HG03045 (cell line): ENCODE measurements around the gene BCLAF3.
A peak's percentile ranks its signal among the peaks of the same experiment; 100 is the strongest.

Source experiments
- ATAC-seq: cut with Tn5 transposase; IDR thresholded peaks from one replicate; pipeline ENCODE4 v1.9.1; 2021; ENCODE audit warnings: mild to moderate bottlenecking, moderate library complexity; ENCODE audit not compliant: unreplicated experiment

The BCLAF3 gene

DNA sequence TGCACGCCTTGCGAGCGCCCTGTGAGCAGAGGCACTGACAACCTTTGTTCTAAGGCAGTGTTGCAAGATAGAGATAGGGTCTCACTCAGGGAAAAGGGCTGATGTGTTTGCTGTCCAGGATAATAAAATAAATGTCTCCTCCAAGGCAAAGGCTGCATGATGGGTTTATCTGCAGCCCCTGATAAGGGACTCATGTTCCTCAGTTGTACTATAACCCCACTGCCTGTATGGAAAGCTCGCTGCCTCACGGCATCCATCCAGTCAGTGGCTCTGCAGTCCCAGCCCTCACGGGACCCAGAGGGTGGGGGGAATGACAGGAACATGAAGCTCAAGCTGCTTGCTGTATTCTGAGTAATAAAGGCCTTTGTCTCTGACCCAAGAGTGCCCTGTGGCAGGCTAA is 22.6 kb downstream of the BCLAF3 start:
- ATAC-seq = no peak

DNA sequence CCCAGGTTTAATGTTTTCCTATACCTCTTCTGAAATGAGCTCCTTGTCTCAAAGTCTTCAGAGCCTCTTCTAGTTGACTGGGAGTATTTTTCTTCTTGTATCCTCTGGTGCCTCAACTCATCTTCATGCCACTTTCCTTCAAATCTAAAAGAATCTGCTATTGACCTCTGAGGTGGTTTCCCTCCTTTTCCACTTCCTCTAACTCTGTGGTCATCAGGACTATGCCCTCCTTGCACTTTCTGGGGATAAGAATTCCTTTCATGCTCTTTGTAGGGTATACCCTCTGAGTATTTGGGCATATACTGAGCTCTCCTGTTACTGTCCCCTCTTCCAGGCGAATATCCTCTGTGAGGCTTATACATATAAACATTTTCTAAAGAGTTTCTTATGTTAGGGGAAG is 24.8 kb downstream of the BCLAF3 start:
- no peak for ATAC-seq

DNA sequence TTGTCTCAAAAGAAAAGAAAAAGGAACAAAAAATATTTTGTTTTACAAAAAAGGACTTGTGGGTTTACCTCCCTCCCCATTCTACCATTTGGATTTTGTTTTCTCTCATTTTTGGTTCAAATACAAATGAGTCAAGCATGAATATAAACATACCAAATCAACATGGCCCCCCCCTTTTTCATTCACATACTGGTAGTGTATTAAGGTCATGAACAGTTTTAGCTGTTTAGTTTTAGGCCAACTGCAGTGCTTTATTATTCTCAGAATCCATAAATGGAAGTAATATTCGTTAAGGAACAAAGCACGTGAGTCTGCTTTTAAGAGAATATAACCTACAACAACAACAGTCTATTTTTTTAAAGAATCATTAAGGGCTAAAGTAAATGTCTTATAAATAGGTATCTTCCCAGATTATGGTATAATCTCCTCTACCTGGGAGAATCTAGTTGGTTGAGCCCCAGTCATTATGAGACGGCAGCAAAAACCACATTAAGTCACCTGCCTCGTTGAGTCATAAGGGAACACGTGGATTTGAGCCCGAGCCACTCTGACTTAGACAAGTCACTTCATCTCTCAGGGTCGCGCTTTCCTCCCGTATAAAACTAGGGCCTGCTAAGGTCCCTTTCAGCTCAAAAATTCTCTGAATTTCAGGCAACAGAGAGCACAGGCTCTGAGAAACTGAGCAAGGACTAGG is 26.7 kb downstream of the BCLAF3 start:
- peak; percentile 68 for ATAC-seq

GRCh38 chrX:19960913-19961312 is 29.9 kb downstream of the BCLAF3 start:
- ATAC-seq = no peak

DNA sequence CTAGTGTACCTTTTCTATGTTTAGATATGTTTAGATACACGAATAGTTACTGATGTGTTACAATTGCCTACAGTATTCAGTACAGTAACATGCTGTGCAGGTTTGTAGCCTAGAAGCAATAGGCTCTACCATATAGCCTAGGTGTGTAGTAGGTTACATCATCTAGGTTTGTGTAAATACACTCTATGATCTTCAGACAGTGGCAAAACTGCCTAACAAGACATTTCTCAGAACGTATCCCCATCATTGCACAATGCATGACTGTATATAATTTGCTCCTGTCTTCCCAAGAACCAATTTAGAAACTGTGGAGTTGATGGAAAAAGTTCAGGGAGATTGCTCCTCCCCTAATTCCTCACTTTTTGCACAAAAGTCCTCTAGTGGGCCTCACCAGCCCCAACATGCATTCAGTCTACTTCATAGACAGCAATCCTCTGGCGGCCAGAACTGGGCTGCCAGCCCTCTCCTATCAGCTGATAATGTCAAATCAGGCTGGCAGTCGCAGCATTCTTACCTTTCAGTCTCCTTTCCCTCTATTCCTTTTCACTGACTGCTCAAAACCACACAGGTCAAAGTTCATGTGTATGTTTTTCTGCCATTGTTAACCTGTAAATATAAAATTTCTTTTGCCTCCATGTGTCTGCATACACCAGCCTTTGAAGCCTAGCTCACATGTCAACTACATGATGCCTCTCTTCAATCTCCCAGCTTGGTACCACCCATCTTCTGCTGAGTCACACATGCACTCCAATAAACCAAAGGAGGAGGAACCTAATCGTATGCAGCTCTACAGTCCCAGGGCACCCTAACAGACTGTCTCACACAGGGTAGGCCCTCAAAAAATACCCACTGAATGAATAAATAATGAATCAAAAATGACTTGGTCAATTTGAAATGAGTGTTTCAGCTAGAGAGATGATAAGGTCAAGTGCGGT is 32.0 kb downstream of the BCLAF3 start:
- ATAC-seq = no peak

GRCh38 chrX:19956923-19957322 is 33.9 kb downstream of the BCLAF3 start:
- no peak for ATAC-seq

DNA sequence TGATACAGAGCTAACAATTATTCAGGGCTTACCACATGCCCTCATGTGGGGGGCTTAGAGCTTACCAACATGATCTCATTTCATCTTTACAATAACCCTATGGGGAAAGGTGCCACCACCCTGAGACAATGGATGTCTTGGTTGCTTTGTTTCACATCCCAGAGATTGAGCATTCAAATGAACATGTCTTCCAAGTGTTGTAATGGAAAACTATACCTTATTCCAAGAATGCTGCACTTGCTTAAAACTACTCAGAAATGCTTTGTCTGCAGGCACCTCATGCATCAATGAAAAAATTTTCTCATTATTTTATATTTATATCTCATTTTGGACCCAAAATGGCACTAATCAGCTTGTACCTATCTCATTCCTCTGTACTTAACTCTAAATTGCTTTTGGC is 34.6 kb downstream of the BCLAF3 start:
- no peak for ATAC-seq

- no peak for ATAC-seq
Observed at GRCh38 chrX:19955306-19955705, 35.6 kb downstream of the BCLAF3 start.

DNA sequence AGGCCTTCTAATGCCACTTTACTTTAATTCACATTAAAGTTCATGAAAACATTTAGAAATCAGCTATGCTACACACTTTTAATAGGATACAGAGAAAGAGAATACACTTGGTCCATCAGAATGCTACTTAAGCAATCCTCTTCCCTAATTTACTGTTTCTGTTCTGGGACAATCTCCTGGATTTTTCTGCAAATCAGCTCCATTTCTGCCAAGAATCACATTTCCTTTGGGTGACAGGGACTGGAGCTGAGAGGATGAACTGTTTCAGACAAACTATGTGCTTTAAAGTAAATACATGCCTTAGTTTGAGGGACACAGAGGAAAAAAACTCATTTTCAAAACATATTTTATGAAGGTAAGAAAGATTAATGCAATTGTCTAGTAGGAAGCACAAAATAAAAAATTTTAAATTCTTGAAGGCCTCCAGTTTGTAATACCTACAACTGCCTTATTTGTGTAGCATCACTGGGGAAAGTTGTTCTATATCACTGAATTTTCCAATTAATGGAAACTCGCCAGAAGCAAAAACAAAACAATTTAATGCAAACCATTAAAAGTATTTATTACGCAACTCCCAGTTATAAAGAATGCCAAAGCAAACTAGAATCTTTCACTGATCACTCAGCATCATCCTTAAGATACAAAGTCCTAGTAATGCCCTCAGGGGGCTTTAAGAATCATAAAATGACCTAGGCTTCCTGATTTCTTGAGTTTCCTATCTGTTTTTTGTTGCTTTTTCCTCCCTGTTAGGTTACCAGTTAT is 36.3 kb downstream of the BCLAF3 start:
- ATAC-seq = no peak

- no peak for ATAC-seq
Observed at GRCh38 chrX:19953145-19953544, 37.7 kb downstream of the BCLAF3 start.

DNA sequence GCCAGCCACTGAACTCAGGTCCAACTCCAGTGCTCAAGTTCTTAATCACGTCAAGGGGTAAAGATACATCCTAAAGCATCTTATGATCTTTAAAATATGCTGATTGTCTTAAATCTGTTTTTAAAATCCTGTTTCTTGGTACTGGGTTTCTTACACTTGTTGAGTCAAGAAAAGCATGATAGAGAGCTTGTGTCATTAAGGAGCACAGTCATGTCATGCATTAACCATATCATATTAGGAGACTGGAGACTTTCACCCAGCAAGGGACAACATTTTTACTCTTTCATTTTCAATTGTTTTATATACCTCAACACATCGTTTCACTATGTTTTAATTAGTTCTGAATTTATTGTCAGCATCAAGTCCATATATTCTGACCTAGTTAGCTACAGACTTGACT is 41.5 kb downstream of the BCLAF3 start:
- ATAC-seq = no peak

- no peak for ATAC-seq
Observed at GRCh38 chrX:19947612-19948011, 43.2 kb downstream of the BCLAF3 start.
